Right lobe of liver (tissue), 6 donors: ENCODE measurements around the gene FPR2. TPM values are rescaled to one million over a fixed set of nuclear protein-coding genes. Genes with fewer than 3 reads are reported as not detected.

ENCODE experiments used
- ATAC-seq, 4 donors: fragments of 200-7000 bp; cut with Tn5 transposase; one replicate each; pipeline ENCODE4 v1.9.1; 2020; ENCODE audit warnings: mild to moderate bottlenecking in 4 of 4, moderate library complexity in 4 of 4
- DNase-seq, 3 donors: peaks; one replicate each; pipeline ENCODE4 v3.0.0-alpha.2; 2020
- H3K27ac ChIP-seq, 3 donors: fragments of 200-600 bp; one replicate each; pipeline ENCODE4 v1.8.0; 2022
- H3K27me3 ChIP-seq, 2 donors: fragments of 200-600 bp; one replicate each; pipeline ENCODE4 v1.8.0; 2022
- H3K36me3 ChIP-seq, 4 donors: fragments of 200-600 bp; sonication (generic) in 1 of 4; one replicate each; pipeline versions ENCODE4 v1.5.1 to v1.8.0; 2017 to 2022; ENCODE audit warnings: control low read depth in 1 of 4
- H3K4me1 ChIP-seq, 4 donors: fragments of 200-600 bp; sonication (generic) in 1 of 4; one replicate each; pipeline versions ENCODE4 v1.5.1 to v1.8.0; 2017 to 2022; ENCODE audit warnings: control low read depth in 1 of 4
- H3K4me3 ChIP-seq, 3 donors: fragments of 200-600 bp; one replicate each; pipeline ENCODE4 v1.8.0; 2022
- H3K9me3 ChIP-seq, 4 donors: fragments of 200-600 bp; sonication (generic) in 1 of 4; one replicate each; pipeline versions ENCODE4 v1.5.1 to v1.8.0; 2017 to 2022; ENCODE audit warnings: control low read depth in 1 of 4
- CTCF ChIP-seq, 4 donors: fragments of 200-600 bp in 3 of 4; fragments of 450-650 bp in 1 of 4; IDR thresholded peaks; one replicate each; pipeline versions ENCODE4 v1.5.1 to v1.8.0; 2016 to 2022; ENCODE audit warnings: antibody characterized with exemption in 4 of 4, mild to moderate bottlenecking in 2 of 4
- POLR2A ChIP-seq: fragments of 450-650 bp; IDR thresholded peaks from one replicate; pipeline ENCODE4 v1.6.1; 2017; ENCODE audit warnings: antibody characterized with exemption, mild to moderate bottlenecking
- WGBS: methylation state at CpG from one replicate; pipeline ENCODE4 v1.1.6; 2018; ENCODE audit warnings: low coverage, low lambda C conversion rate; ENCODE audit not compliant: insufficient coverage; ENCODE audit errors: missing lambda C conversion rate; 5-methylcytosine and 5-hydroxymethylcytosine counted together
- intact Hi-C, 2 donors: fragments of 100-400 bp; cut with DNase I; formaldehyde crosslinking; loops; one replicate each; pipeline versions ENCODE4 v1.11.2 to v1.14.1; 2022
- total RNA-seq, 6 experiments: library from RNA; depleted of rRNA in 2 of 6; stranded (reverse); fragments of >200 nt in 2 of 6; fragmentation: NEBNext Ultra II Directional in 3 of 6; extraction: Animal tissue kit (Norgen Biotek cat#: 25700) in 3 of 6; gene quantifications; one replicate each; pipeline versions ENCODE4 v1.1.0 to v1.2.4, GENCODE V29; 2016 to 2023
- donor health status: DM: no; HTN: yes; CAD: no.
- donor health status: DM: no; HTN: no; CAD: no.
- donor health status: DM: no; HTN: no; CAD: no.
- donor health status: DM: no; HTN: yes; CAD: no.
- donor health status: DM: no; HTN: yes; CAD: no.

FPR2 gene
- total RNA-seq, 6 experiments from 2014 or later, result 0.75 to 1.6 (median 1.1) TPM

GRCh38 chr19:51792932-51793331 lies 32.0 kb downstream of the FPR2 start:
- Histone ChIP-seq H3K4me3 (no peak overlapping the region), H3K27me3 (no peaks in the 10 kb centered on the region)
- WGBS, result 54% methylated on average over 2 of the region's 2 CpGs

GRCh38 chr19:51793994-51794393 lies 33.0 kb downstream of the FPR2 start:
- DNase-seq, result no peak
- Histone ChIP-seq H3K27ac (no peak overlapping the region), H3K4me1 (no peaks in the 10 kb centered on the region), H3K36me3 (no peaks in the 10 kb centered on the region), H3K4me3 (no peak overlapping the region), H3K9me3 (no peaks in the 10 kb centered on the region), H3K27me3 (no peaks in the 10 kb centered on the region)
- intact Hi-C loops, result no loop called here
- TF ChIP-seq CTCF (IDR thresholded peaks at IDR 0.05) (no peak), POLR2A (no peak)
- WGBS, result 60% methylated on average over 2 of the region's 2 CpGs
- ATAC-seq, result no peak

More at GRCh38 chr19:51792932-51793331, 32.0 kb downstream of the FPR2 start:
- no peak overlapping the region for H3K27ac ChIP-seq
- TF ChIP-seq CTCF (IDR thresholded peaks at IDR 0.05) (no peak), POLR2A (no peak)
- no peaks in the 10 kb centered on the region for H3K9me3 ChIP-seq
- DNase-seq (no peak), ATAC-seq (no peak)
- intact Hi-C loops, result no loop called here
- H3K36me3 ChIP-seq, result no peaks in the 10 kb centered on the region
- H3K4me1 ChIP-seq, result no peaks in the 10 kb centered on the region

- Histone ChIP-seq H3K4me1 (peaks cover 0 to 4% (median 0%) of the 10 kb centered on the region in 4 donors), H3K9me3 (no peaks in the 10 kb centered on the region), H3K27ac (no peak within 1 kb of the TSS), H3K36me3 (no peaks in the 10 kb centered on the region), H3K27me3 (no peaks in the 10 kb centered on the region), H3K4me3 (no peak within 1 kb of the TSS)
- TF ChIP-seq CTCF (IDR thresholded peaks at IDR 0.05) (no peak), POLR2A (peak; percentile 26)
- no peak for DNase-seq
- intact Hi-C loops, result no loop called here
- 28% methylated on average over 2 of the region's 2 CpGs for WGBS
- peak in 1 of 4 donors; percentile 7 for ATAC-seq
These were observed 34.0 kb downstream of the FPR2 start, which contains the start of gene FPR3 for GRCh38 chr19:51794885-51795490. FPR3 (plus strand) TSS chr19:51795157; CDS start chr19:51823749, 28,592 bp downstream.

- Histone ChIP-seq H3K4me1 (peaks cover 0 to 4% (median 0%) of the 10 kb centered on the region in 4 donors), H3K27me3 (no peaks in the 10 kb centered on the region), H3K9me3 (no peaks in the 10 kb centered on the region), H3K36me3 (no peaks in the 10 kb centered on the region), H3K27ac (peak overlapping the region in 1 of 3 donors; percentile 40), H3K4me3 (no peak overlapping the region)
- intact Hi-C loops, result no loop called here
- TF ChIP-seq CTCF (IDR thresholded peaks at IDR 0.05) (no peak), POLR2A (peak; percentile 50)
- peak in 3 of 4 donors; percentile 5 to 28 (median 26) for ATAC-seq
- WGBS, result 64% methylated on average over 8 of the region's 8 CpGs
- no peak for DNase-seq
These were observed 35.3 kb downstream of the FPR2 start for GRCh38 chr19:51796195-51796679.
